Measurements from ENCODE around the gene TOMM7.

TOMM7 gene

GRCh38 chr7:22822486-22823141, at the start of gene TOMM7:
Gene TOMM7 (minus strand): TSS chr7:22822849. CDS start chr7:22822779, 70 bp downstream.
- DNase-seq, result peak; percentile 97

DNA sequence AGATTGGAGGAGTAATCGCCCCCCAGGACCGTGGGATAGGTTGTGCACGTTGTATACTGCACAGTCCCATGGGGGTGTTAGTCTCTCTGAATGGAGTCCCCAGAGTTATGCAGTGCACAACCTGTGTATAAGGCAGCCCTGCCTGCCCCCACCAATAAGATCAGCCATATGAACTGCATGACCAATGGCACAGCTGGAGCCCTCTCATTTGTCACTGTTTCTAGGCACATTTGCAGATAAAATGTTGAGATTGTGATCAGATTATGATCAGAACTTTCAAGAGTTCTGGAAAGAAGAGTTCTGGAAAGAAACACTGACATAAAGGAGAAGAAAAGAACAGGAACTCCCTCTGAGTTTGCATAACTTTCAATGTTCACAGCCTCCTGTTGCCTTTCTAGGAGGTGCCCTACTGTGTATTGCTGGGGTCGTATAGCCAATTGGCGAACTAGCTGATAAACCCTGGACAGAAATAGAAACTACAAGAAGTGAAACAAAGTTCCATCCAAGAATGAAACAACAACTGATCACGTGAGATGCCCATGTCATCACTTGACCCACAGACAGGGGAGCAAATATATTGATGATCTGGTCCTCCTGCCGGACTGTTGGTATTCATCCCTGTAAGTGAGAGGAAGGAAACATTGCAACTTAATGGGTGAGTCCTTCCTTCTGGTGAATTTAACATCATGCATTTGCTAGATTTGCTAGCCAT, 49.6 kb upstream of the TOMM7 start:
- DNase-seq, result no peak

DNA sequence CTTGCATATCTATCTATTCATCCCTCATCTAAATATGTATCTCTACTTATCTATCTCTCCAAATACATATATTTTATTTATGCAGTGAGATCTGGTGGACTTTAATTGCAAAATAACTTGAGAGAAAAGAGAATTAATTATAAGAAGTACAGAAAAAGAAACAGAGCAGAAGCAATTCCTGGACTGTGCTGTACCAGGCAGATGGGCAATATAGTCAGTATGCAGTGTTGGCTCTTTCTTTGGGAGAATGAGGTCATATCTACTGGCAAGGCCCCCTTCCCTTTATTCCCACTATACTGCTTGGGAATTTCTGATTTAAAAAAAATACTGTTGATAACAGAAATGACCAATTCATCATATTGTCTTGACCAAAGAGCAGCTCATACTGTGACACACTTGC, 49.0 kb upstream of the TOMM7 start:
- DNase-seq, result no peak

- DNase-seq, result no peak
Measured at GRCh38 chr7:22868509-22868908, 45.9 kb upstream of the TOMM7 start.

DNA sequence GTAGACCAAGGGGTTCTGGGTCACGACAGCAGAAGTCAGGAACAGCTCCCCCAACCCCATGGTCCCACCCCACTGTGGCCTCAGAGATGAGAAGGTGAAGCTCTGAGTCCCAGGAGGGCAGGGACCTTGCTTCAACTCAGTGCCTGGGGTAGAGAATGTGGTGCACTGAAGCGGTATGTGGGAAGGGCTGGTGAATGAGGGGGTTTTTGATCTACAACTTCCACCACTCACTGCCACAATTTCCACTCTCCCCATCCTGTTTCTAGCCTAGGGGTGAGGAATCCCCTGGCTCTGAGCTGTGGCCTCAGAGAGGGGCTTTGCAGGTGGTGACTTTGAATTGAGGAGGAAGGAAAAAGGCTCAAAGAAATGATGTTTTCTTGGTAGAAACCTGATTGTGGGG, 44.9 kb upstream of the TOMM7 start:
- DNase-seq, result no peak

- peak; percentile 56 for DNase-seq
Measured at GRCh38 chr7:22867003-22867402, 44.4 kb upstream of the TOMM7 start.

- DNase-seq, result peak; percentile 40
Measured at GRCh38 chr7:22865602-22865960, 42.9 kb upstream of the TOMM7 start.

- no peak for DNase-seq
Measured at GRCh38 chr7:22864855-22865601, 42.4 kb upstream of the TOMM7 start.

DNA sequence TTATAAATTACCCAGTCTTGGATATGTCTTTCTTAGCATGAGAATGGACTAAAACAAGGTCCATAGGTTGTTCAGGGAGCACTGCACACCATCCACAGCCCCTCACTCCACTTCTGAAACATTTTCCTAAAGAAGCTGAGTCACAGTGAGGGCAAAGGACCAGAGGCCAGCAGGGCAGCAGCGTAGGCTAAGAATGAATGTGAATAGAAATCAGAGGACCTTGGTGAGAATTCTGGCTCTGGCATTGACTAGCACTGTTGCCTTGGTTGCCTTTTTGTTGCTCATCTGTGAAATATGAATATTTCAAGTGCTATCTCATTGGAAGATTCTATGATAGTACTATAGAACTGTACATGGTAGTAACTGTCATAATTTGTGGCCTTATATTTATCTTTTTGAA, 41.7 kb upstream of the TOMM7 start:
- DNase-seq, result peak; percentile 28

DNA sequence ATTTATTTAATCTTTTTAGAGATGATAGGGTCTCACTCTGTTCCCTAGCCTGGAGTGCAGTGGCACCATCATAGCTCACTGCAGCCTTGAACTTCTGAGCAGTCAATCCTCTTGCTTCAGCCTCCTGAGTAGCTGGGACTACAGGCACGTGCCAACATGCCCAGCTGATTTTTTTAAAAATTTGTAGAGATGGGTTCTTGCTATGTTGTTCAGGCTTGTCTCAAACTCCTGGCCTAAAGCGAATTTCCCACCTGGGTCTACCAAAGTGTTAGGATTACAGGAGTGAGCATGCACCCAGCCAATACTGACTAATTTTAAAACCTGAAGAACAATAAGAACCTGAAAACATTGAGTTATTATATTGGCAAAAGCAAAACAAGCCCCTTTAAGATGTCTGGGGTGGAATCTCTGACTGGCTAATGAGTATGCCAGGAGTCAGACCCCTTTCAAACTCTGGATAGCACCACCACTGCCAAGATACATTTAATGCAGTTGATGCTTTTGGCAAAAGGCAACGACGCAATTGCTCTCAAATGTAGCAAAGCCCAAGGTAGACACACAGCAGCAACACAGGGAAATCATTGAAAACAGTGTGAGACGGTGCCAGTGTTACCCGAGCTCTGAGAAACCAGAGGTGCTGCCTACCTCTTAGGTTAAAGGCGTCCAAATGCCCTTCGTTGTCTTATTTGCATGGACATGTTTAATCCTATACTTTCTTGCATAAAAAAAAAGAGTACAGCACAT, 40.7 kb upstream of the TOMM7 start:
- DNase-seq, result no peak

- no peak for DNase-seq
Measured at GRCh38 chr7:22861576-22861975, 38.9 kb upstream of the TOMM7 start.

GRCh38 chr7:22860784-22861482, 38.3 kb upstream of the TOMM7 start:
- no peak for DNase-seq

DNA sequence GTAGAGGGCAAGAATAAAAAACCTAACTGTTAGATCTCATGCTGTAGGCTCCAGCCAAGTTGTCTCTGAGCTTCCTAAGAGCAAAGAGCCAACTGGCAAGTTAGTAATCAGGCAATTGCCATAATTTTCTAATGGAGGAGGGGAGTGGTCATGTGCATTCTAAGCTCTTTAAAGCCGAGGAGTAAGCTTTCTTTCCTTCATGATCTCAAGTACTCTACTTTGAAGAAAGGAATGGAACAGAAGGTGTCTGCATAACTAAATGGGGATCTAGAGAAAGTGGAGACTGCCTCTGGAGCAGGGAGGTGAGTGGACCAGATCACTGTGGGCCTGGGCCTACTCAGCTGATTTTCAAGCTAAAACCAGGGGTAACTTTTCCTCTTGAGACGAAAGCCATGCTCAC, 37.7 kb upstream of the TOMM7 start:
- no peak for DNase-seq

- DNase-seq, result no peak
Measured at GRCh38 chr7:22859641-22860290, 37.1 kb upstream of the TOMM7 start.

DNA sequence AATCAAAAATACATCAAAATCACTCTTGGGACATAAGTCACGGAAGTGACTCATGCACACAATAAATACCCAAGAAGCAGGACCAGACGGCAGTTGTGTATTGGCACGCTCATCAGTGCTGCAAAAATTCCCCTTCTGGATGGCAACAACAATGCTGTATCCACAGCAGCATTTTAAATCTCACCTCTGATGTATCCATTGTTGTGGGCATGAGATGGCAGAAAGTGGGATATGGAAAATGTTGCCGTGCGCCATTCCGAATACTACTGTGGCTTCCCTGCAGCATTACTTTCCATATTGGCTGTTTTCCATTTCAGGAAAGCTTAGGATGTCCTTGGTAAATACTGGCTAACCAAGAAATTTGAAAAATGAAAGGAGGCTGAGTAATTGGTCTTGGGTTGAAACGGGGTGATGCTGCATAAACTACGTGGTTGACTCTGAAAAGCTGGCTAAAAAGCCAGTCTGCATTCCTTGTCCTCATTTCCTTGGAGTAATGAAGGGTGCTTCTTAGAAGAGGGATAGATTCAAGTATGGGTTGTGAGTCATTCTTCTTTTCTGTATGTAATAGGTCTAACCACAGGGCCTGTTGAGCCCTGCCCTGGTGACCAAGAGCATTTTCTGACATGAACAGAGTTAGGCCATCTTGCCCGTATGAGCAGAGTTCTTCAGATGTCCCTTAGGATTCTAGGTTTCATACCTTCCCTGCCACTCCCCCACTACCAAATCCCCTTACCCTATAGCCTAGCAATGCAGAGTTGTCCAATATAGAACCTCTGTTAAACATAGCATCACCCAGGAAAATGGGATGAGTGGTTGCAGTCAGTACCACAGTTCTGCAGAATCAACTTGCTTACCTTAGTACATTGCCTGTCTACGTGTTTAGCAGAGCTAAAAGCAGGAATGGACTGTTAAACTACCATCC, 36.3 kb upstream of the TOMM7 start:
- DNase-seq, result peak; percentile 98

DNA sequence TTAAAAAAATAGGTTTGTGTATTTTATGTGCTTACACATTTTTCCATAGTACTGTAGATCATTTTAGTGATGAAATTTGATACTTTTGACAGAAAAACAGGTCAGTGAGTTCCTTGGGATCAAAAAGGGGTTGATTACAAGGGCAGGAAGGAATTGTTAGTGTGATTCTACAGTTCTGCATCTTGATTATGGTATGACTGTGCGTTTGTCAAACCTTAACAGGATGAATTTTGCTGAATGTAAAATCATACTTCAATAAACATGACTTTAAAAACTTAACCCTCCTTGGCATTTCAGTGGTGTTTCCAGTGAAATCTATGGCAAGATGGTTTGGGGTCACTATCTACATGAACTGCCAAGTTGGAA, 35.6 kb upstream of the TOMM7 start:
- no peak for DNase-seq

DNA sequence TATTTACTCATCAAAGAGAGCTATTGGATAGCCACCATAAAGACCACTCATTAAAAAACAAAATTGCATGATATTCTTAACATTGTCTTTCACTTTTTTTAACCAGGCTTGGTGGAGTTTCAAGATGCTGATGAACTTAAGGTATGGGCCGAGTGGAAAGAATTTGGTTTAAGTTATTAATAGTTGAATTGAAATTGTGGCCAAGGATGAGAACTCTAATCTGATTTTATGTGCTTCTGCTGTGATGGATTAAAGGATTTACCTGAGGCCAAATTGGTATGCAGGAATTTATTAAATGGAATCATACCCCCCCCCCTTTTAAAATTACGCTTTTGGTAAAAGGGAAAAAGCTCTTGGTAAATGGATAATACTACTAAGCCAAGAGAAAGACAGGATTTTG, 33.8 kb upstream of the TOMM7 start:
- DNase-seq, result no peak

GRCh38 chr7:22855049-22855392, 32.4 kb upstream of the TOMM7 start:
- no peak for DNase-seq

DNA sequence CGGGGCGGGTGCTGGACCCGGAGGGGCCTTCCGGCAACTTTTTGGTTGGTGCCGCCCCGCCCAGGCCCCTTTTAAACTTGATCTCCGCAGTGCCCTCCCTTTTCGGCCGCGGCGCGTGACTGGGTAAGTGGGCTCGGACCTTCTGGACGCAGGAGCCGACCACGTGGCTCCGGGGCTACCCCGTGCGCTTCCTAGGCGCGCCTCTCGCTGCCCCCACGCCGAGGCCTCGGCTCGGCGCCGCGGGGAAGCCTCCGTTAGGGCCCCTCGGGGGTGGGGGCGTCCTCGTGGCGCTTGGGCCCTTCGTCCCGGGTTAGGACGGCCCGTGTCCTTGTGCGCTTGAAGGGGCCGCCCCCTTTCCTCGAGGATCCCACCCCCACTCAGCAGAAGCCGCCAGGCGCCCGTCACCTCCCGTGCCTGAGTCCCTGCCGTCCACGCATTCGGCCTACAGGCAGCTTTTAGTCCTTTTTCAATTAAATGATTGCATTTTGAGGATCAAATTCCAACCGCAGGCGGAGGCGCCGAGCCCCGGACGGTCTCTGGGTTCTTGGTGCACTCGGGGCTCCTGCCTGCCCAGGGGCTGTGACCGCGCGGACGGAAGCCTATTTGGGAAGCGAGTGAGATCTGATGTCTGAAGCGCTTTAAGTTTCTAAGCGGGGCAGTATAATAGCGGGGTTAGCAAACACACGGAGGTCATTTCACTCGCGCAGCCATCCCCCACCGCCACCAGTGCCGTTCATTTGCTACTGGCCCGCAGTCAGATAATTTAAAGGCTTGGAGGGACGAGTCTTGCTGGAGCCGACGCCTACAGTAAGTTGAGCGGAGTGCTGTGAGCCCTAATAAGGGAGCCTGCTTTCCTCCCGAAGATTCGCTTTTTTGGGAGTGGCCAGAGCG, 31.8 kb upstream of the TOMM7 start:
- peak; percentile 91 for DNase-seq

- no peak for DNase-seq
Measured at GRCh38 chr7:22853674-22854157, 31.1 kb upstream of the TOMM7 start.

Measured in fibroblast of skin of right biceps (primary cell).